Thymus (tissue), 11 donors: ENCODE measurements around the gene CNIH3. TPM values are rescaled to one million over a fixed set of nuclear protein-coding genes. Genes with fewer than 3 reads are reported as not detected.

Source experiments
- DNase-seq, 9 donors: peaks; one replicate each; pipeline ENCODE4 v3.0.0-alpha.2; 2013; ENCODE audit warnings: low spot score in 9 of 9, low read depth in 6 of 9, missing footprints in 1 of 9
- H3K27ac ChIP-seq, 2 donors: one replicate each; pipeline ENCODE4 v1.5.1; 2013; ENCODE audit warnings: control low read depth in 1 of 2, low read depth in 1 of 2, low read length in 1 of 2, mild to moderate bottlenecking in 1 of 2, moderate library complexity in 1 of 2
- H3K27me3 ChIP-seq, 2 donors: one replicate each; pipeline ENCODE4 v1.5.1; 2013; ENCODE audit warnings: low read length in 1 of 2; ENCODE audit not compliant: control insufficient read depth in 2 of 2, insufficient read depth in 1 of 2
- H3K36me3 ChIP-seq, 2 donors: one replicate each; pipeline ENCODE4 v1.5.1; 2013; ENCODE audit warnings: low read length in 1 of 2, mild to moderate bottlenecking in 1 of 2, moderate library complexity in 1 of 2; ENCODE audit not compliant: control insufficient read depth in 2 of 2, insufficient read depth in 2 of 2
- H3K4me1 ChIP-seq, 2 donors: one replicate each; pipeline ENCODE4 v1.5.1; 2013; ENCODE audit warnings: low read length in 2 of 2; ENCODE audit not compliant: control insufficient read depth in 2 of 2, insufficient read depth in 2 of 2
- H3K4me3 ChIP-seq, 2 donors: one replicate each; pipeline ENCODE4 v1.5.1; 2013; ENCODE audit warnings: low read length in 2 of 2, control low read depth in 1 of 2, mild to moderate bottlenecking in 1 of 2
- H3K9me3 ChIP-seq, 2 donors: one replicate each; pipeline ENCODE4 v1.5.1; 2013; ENCODE audit warnings: low read length in 1 of 2, mild to moderate bottlenecking in 1 of 2; ENCODE audit not compliant: control insufficient read depth in 2 of 2, insufficient read depth in 1 of 2
- WGBS: extraction: QIAGEN DNeasy Blood & Tissue Kit; methylation state at CpG from one replicate; pipeline ENCODE4 v1.1.7; 2013; 5-methylcytosine and 5-hydroxymethylcytosine counted together
- polyA plus RNA-seq: library from polyadenylated mRNA; stranded (reverse); fragments of 200-250 nt; gene quantifications from one replicate; pipeline ENCODE4 v1.2.3, GENCODE V29; 2013
- total RNA-seq: library from RNA; stranded (reverse); fragments of 120-200 nt; gene quantifications from one replicate; pipeline ENCODE4 v1.2.4, GENCODE V29; 2013
- donor health status: healthy.

Gene CNIH3
- total and polyA plus RNA-seq, 2 donors, result 2.2 to 2.3 TPM

- Histone ChIP-seq H3K36me3 (no peaks in the 10 kb centered on the region), H3K27me3 (no peaks in the 10 kb centered on the region), H3K4me1 (no peaks in the 10 kb centered on the region), H3K4me3 (no peak overlapping the region), H3K9me3 (no peaks in the 10 kb centered on the region), H3K27ac (no peak overlapping the region)
- WGBS, result 93% methylated on average over 2 of the region's 2 CpGs
- no peak for DNase-seq
Measured at GRCh38 chr1:224666913-224667312, 50.8 kb downstream of the CNIH3 start.

DNA sequence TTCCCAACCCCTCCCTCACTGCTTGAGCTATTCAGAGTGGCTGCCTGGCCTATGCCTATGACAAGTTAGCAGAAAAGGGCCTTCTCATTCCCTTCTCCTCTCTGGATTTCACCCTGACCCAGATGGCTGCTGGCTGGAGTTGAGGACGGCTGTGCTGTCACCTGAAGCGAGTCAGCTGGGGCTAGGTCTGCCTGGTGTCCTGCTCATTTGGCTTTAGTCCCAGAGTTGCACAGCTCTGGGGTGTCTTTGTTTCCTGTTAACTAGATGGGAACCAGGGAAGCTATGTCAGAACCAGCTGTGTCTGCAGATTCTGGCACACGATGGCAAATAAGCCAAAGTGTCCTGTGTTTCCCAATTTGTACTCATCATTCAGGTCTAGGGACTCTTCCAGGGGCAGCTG, 52.9 kb downstream of the CNIH3 start:
- H3K4me3 ChIP-seq, result no peak overlapping the region
- H3K4me1 ChIP-seq, result no peaks in the 10 kb centered on the region
- H3K9me3 ChIP-seq, result no peaks in the 10 kb centered on the region
- DNase-seq, result no peak
- H3K36me3 ChIP-seq, result no peaks in the 10 kb centered on the region
- no peaks in the 10 kb centered on the region for H3K27me3 ChIP-seq
- no peak overlapping the region for H3K27ac ChIP-seq
- WGBS, result 81% methylated on average over 3 of the region's 3 CpGs

DNA sequence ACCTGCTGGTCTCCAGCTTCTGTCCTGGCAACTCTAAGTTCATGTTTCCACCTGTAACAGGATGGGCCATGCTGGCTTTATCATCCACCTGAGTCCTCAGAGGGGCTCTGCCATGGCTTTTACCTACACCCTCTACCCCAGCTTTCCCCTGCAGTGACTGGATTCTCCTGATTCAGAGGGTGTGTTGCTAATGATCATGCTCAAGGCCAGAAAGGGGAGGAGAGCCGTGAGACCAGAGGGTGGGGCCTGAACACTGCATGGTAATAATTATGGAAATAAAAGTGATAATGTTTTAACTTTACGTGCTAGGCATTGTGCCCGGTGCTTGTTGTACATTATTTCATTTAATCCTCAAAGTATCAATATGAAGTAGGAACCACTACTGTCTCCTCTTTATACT, 53.3 kb downstream of the CNIH3 start:
- no peak for DNase-seq
- no peak overlapping the region for H3K4me3 ChIP-seq
- no peak overlapping the region for H3K27ac ChIP-seq
- H3K4me1 ChIP-seq, result no peaks in the 10 kb centered on the region
- H3K9me3 ChIP-seq, result no peaks in the 10 kb centered on the region
- 99% methylated on average over 3 of the region's 3 CpGs for whole genome bisulfite sequencing
- no peaks in the 10 kb centered on the region for H3K27me3 ChIP-seq
- no peaks in the 10 kb centered on the region for H3K36me3 ChIP-seq

GRCh38 chr1:224670506-224670905, 54.4 kb downstream of the CNIH3 start:
- 95% methylated on average over 1 of the region's 1 CpG for WGBS
- H3K27ac ChIP-seq, result no peak overlapping the region
- H3K36me3 ChIP-seq, result no peaks in the 10 kb centered on the region
- no peaks in the 10 kb centered on the region for H3K27me3 ChIP-seq
- DNase-seq, result no peak
- H3K9me3 ChIP-seq, result no peaks in the 10 kb centered on the region
- H3K4me3 ChIP-seq, result no peak overlapping the region
- no peaks in the 10 kb centered on the region for H3K4me1 ChIP-seq

- Histone ChIP-seq H3K4me1 (no peaks in the 10 kb centered on the region), H3K27ac (no peak overlapping the region), H3K36me3 (no peaks in the 10 kb centered on the region), H3K4me3 (no peak overlapping the region), H3K9me3 (no peaks in the 10 kb centered on the region), H3K27me3 (no peaks in the 10 kb centered on the region)
- WGBS, result 93% methylated on average over 1 of the region's 1 CpG
- DNase-seq, result no peak
Measured at GRCh38 chr1:224671076-224671475, 55.0 kb downstream of the CNIH3 start.

GRCh38 chr1:224673141-224673540, 57.0 kb downstream of the CNIH3 start:
- DNase-seq, result no peak
- no peaks in the 10 kb centered on the region for H3K4me1 ChIP-seq
- WGBS, result 96% methylated on average over 4 of the region's 4 CpGs
- no peak overlapping the region for H3K27ac ChIP-seq
- no peaks in the 10 kb centered on the region for H3K9me3 ChIP-seq
- no peaks in the 10 kb centered on the region for H3K36me3 ChIP-seq
- no peaks in the 10 kb centered on the region for H3K27me3 ChIP-seq
- no peak overlapping the region for H3K4me3 ChIP-seq

DNA sequence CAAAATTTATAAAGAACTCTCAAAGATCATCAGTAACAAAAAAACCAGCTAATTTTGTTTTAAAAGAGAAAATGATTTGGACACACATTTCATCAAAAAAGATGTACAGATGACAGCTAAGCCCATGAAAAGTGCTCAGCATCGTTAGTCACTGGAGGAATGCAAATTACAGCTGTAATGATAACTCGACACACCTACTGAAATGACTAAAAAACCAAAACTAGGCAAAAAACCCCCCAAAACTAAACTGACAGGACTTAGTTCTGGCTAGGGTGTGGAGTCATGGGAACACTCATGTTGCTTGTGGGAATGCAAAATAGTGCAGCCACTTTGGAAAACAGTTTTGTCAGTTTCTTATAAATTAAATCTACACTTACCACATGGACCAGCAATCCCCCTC, 59.5 kb downstream of the CNIH3 start:
- Histone ChIP-seq H3K36me3 (no peaks in the 10 kb centered on the region), H3K4me1 (no peaks in the 10 kb centered on the region), H3K4me3 (no peak overlapping the region), H3K27me3 (no peaks in the 10 kb centered on the region), H3K9me3 (no peaks in the 10 kb centered on the region), H3K27ac (no peak overlapping the region)
- DNase-seq, result no peak
- WGBS, result 94% methylated on average over 2 of the region's 2 CpGs

DNA sequence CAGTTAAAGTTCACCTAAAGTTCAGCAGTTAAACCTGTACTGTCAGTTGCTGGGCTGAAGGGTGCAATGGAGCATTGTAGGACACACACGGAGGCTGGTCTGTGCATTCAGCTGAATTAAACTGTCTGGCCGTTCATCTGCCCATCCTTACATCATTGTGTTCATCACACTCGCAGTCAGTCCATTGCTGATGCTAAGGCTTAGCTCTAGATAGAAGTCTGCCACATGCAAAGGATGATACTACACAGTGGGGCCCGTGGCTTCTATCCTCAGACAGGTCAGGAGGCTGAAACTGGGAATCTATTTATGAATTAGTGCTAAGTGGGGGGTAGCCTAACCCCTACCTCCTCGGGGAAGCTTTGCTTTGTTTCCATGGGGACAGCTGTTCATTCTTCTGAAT, 60.4 kb downstream of the CNIH3 start:
- Histone ChIP-seq H3K9me3 (no peaks in the 10 kb centered on the region), H3K36me3 (no peaks in the 10 kb centered on the region), H3K27me3 (no peaks in the 10 kb centered on the region), H3K4me3 (no peak overlapping the region), H3K27ac (no peak overlapping the region), H3K4me1 (no peaks in the 10 kb centered on the region)
- 92% methylated on average over 5 of the region's 5 CpGs for WGBS
- no peak for DNase-seq

DNA sequence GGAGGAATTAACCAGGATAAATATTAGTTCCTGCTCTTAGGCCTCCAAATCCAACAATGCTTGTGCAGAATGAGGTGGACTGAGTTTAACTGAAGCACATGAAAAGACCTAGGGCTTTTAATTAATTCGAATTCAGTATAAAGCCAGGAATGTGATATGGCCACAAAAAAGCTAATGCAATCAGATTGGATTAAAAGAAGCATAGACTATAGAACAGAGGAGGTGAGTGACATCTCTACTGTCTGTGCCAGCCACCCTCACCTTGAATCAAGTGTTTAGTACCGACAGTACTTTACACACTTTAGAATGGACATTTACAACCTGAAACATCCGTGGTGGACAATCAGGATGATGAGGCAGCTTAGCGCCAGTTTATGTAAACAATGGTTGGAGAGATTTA, 62.1 kb downstream of the CNIH3 start:
- Histone ChIP-seq H3K4me1 (no peaks in the 10 kb centered on the region), H3K36me3 (no peaks in the 10 kb centered on the region), H3K27me3 (no peaks in the 10 kb centered on the region), H3K27ac (no peak overlapping the region), H3K4me3 (no peak overlapping the region), H3K9me3 (no peaks in the 10 kb centered on the region)
- WGBS, result 94% methylated on average over 4 of the region's 4 CpGs
- no peak for DNase-seq

GRCh38 chr1:224679606-224680005, 63.5 kb downstream of the CNIH3 start:
- 99% methylated on average over 2 of the region's 2 CpGs for WGBS
- no peak for DNase-seq
- no peaks in the 10 kb centered on the region for H3K4me1 ChIP-seq
- H3K9me3 ChIP-seq, result no peaks in the 10 kb centered on the region
- no peaks in the 10 kb centered on the region for H3K27me3 ChIP-seq
- H3K36me3 ChIP-seq, result no peaks in the 10 kb centered on the region
- no peak overlapping the region for H3K4me3 ChIP-seq
- no peak overlapping the region for H3K27ac ChIP-seq
